Type B pancreatic cell (in vitro differentiated cells): Measurements from ENCODE around the gene CST2. TPM values are rescaled to one million over a fixed set of nuclear protein-coding genes. Genes with fewer than 3 reads are reported as not detected.
"Not testable (repeated sequence)": the region's sequence is repeated elsewhere in the genome, so short reads cannot be mapped to it uniquely, and the experiment has no call there.

Experiments used
- DNase-seq: peaks from one replicate; pipeline ENCODE4 v3.0.0; 2021; ENCODE audit warnings: mixed read lengths; ENCODE audit not compliant: unreplicated experiment; ENCODE audit errors: extremely low spot score
- H3K27ac Mint-ChIP-seq: 2 replicates; pipeline ENCODE4 v1.8.0; 2021; ENCODE audit warnings: mild to moderate bottlenecking, mixed read lengths
- H3K27me3 Mint-ChIP-seq: 2 replicates; pipeline ENCODE4 v1.8.0; 2021; ENCODE audit warnings: mixed read lengths
- H3K36me3 Mint-ChIP-seq: 2 replicates; pipeline ENCODE4 v1.8.0; 2021; ENCODE audit warnings: mixed read lengths
- H3K4me1 Mint-ChIP-seq: one replicate; pipeline ENCODE4 v1.8.0; 2021; ENCODE audit warnings: mixed read lengths; ENCODE audit not compliant: unreplicated experiment
- H3K4me3 Mint-ChIP-seq: 2 replicates; pipeline ENCODE4 v1.8.0; 2021; ENCODE audit warnings: mild to moderate bottlenecking, mixed read lengths
- H3K9me3 Mint-ChIP-seq: 2 replicates; pipeline ENCODE4 v1.8.0; 2021; ENCODE audit warnings: mixed read lengths
- CTCF ChIP-seq: fragments of 200-600 bp; sonication (generic); conservative IDR thresholded peaks from 2 replicates; pipeline ENCODE4 v1.5.0; 2021; ENCODE audit warnings: antibody characterized with exemption, mild to moderate bottlenecking
- total RNA-seq: library from RNA; stranded (reverse); gene quantifications from 2 replicates; pipeline ENCODE4 v1.2.1, GENCODE V29; 2021; ENCODE audit warnings: low replicate concordance

CST2 gene
- total RNA-seq, 1 donor from 2014 or later, result 2.6 TPM

GRCh38 chr20:23870461-23870860 lies 43.9 kb upstream of the CST2 start:
- TF ChIP-seq CTCF, result no peak
- Mint-ChIP-seq H3K27me3 (peaks cover 29% of the 10 kb centered on the region), H3K27ac (no peak overlapping the region), H3K9me3 (no peaks in the 10 kb centered on the region), H3K4me3 (no peak overlapping the region), H3K36me3 (no peaks in the 10 kb centered on the region), H3K4me1 (no peaks in the 10 kb centered on the region)
- DNase-seq, result no peak

GRCh38 chr20:23869520-23869919 lies 43.0 kb upstream of the CST2 start:
- Mint-ChIP-seq H3K27me3 (peaks cover 29% of the 10 kb centered on the region), H3K4me1 (no peaks in the 10 kb centered on the region), H3K9me3 (no peaks in the 10 kb centered on the region), H3K27ac (no peak overlapping the region), H3K36me3 (no peaks in the 10 kb centered on the region), H3K4me3 (no peak overlapping the region)
- no peak for TF ChIP-seq CTCF
- DNase-seq, result no peak

- no peak for DNase-seq
- Mint-ChIP-seq H3K4me1 (no peaks in the 10 kb centered on the region), H3K36me3 (no peaks in the 10 kb centered on the region), H3K27me3 (peaks cover 29% of the 10 kb centered on the region), H3K4me3 (no peak overlapping the region), H3K9me3 (no peaks in the 10 kb centered on the region), H3K27ac (no peak overlapping the region)
- no peak for TF ChIP-seq CTCF
Observed at GRCh38 chr20:23868321-23868720, 41.8 kb upstream of the CST2 start.

- Mint-ChIP-seq H3K27ac (no peak overlapping the region), H3K36me3 (no peaks in the 10 kb centered on the region), H3K4me1 (no peaks in the 10 kb centered on the region), H3K27me3 (peaks cover 29% of the 10 kb centered on the region), H3K4me3 (no peak overlapping the region), H3K9me3 (no peaks in the 10 kb centered on the region)
- no peak for TF ChIP-seq CTCF
- no peak for DNase-seq
Observed at GRCh38 chr20:23867152-23867776, 40.7 kb upstream of the CST2 start.

- not testable (repeated sequence) for H3K27me3 Mint-ChIP-seq, H3K4me3 Mint-ChIP-seq, H3K36me3 Mint-ChIP-seq, DNase-seq, H3K4me1 Mint-ChIP-seq, H3K9me3 Mint-ChIP-seq, H3K27ac Mint-ChIP-seq
Observed at GRCh38 chr20:23860771-23861170, 34.2 kb upstream of the CST2 start.

- no peak for DNase-seq
- no peak for TF ChIP-seq CTCF
- Mint-ChIP-seq H3K4me3 (no peak overlapping the region), H3K9me3 (no peaks in the 10 kb centered on the region), H3K36me3 (no peaks in the 10 kb centered on the region), H3K27ac (no peak overlapping the region), H3K27me3 (peaks cover 6% of the 10 kb centered on the region), H3K4me1 (peaks cover 4% of the 10 kb centered on the region)
Observed at GRCh38 chr20:23857962-23858595, 31.6 kb upstream of the CST2 start.
